ENCODE data around the gene BPIFA3.

- TF ChIP-seq POLR2A (IDR thresholded peaks at IDR 0.05; ENCODE audit: low read depth, low read length) (no peak), POU2F2 (IDR thresholded peaks at IDR 0.05; ENCODE audit: low read depth, low read length) (no peak), POLR2AphosphoS5 (IDR thresholded peaks at IDR 0.05; ENCODE audit: low read depth, low read length) (no peak), TAF1 (IDR thresholded peaks at IDR 0.05; ENCODE audit: low read depth, low read length) (no peak), SPI1 (IDR thresholded peaks at IDR 0.05; ENCODE audit: low read depth, low read length) (no peak)
Measured at GRCh38 chr20:33188421-33188820, 28.7 kb upstream of the BPIFA3 start.

All from GM12891 (cell line).